NB4 (cell line): ENCODE measurements around the gene NFE2L3.

Experiments
- DNase-seq: peaks from one replicate; pipeline ENCODE4 v3.0.0; 2010; ENCODE audit warnings: low read depth
- H3K4me3 ChIP-seq: one replicate; pipeline ENCODE4 v1.5.1; 2011; ENCODE audit warnings: mild to moderate bottlenecking, low read depth, low read length, moderate library complexity
- MYC ChIP-seq: IDR thresholded peaks from 2 replicates; pipeline ENCODE4 v1.6.1; 2011; ENCODE audit warnings: low read depth, low read length
- POLR2A ChIP-seq: IDR thresholded peaks from 2 replicates; pipeline ENCODE4 v1.6.1; 2011; ENCODE audit warnings: mild to moderate bottlenecking; ENCODE audit not compliant: insufficient read length; ENCODE audit errors: extremely low read depth
- TF ChIP-seq, protein P1 (sequence below): IDR thresholded peaks from 2 replicates; pipeline ENCODE4 v1.6.1; 2011; ENCODE audit warnings: low read depth, low read length
- TF ChIP-seq, protein P2 (sequence below): IDR thresholded peaks from one replicate; pipeline ENCODE4 v1.5.1; 2012; ENCODE audit warnings: low read depth, low read length

Gene NFE2L3

GRCh38 chr7:26135551-26135950 lies 16.4 kb upstream of the NFE2L3 start:
- H3K4me3 ChIP-seq: no peak overlapping the region
- TF ChIP-seq, protein P1, sequence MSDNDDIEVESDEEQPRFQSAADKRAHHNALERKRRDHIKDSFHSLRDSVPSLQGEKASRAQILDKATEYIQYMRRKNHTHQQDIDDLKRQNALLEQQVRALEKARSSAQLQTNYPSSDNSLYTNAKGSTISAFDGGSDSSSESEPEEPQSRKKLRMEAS: no peak
- no peak for TF ChIP-seq MYC
- TF ChIP-seq, protein P2, sequence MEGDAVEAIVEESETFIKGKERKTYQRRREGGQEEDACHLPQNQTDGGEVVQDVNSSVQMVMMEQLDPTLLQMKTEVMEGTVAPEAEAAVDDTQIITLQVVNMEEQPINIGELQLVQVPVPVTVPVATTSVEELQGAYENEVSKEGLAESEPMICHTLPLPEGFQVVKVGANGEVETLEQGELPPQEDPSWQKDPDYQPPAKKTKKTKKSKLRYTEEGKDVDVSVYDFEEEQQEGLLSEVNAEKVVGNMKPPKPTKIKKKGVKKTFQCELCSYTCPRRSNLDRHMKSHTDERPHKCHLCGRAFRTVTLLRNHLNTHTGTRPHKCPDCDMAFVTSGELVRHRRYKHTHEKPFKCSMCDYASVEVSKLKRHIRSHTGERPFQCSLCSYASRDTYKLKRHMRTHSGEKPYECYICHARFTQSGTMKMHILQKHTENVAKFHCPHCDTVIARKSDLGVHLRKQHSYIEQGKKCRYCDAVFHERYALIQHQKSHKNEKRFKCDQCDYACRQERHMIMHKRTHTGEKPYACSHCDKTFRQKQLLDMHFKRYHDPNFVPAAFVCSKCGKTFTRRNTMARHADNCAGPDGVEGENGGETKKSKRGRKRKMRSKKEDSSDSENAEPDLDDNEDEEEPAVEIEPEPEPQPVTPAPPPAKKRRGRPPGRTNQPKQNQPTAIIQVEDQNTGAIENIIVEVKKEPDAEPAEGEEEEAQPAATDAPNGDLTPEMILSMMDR: no peak
- TF ChIP-seq POLR2A: no peak
- no peak for DNase-seq

DNA sequence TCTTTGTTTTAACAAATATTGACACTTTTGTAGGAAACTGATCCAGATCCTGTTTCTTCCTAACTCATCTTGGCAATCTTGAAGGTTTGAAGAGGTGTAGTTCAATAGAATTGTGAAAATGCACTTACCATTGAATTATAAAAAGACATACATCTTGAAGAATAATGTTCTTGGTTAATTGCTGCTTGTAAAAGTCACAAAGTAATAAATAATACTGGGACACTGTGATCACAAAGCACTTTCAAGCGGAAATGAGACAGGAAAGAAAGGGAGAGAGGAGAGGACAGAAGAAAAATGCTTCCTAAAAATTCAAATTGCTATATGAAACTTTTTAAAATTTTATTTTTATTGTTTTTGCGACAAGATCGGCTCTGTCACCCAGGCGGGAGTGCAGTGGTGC lies 15.2 kb upstream of the NFE2L3 start:
- no peak overlapping the region for H3K4me3 ChIP-seq
- TF ChIP-seq, protein P2: no peak
- TF ChIP-seq, protein P1: no peak
- TF ChIP-seq MYC (no peak), POLR2A (no peak)
- DNase-seq: no peak

DNA sequence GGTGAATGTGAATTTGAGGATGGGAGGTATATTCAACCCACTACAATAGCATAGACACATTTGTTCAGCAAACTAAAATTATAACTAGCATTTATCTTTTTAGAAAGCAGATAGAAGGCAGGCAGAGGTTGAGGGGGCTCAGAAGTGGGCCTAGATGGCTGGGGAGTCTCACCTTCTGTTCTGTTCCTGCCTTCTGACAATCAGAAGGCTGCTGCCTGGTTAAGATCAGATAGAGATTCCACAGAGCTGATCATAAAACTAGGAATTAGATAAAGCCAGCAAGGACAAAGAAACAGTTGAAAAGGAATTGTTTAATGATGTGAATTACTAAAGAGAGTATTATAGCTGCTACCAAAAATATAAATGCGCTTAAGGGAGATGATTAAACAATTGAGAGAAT lies 11.6 kb upstream of the NFE2L3 start:
- no peak for DNase-seq
- TF ChIP-seq, protein P1: no peak
- TF ChIP-seq POLR2A (no peak), MYC (no peak)
- TF ChIP-seq, protein P2: no peak
- H3K4me3 ChIP-seq: no peak overlapping the region

- TF ChIP-seq, protein P2: no peak
- TF ChIP-seq MYC: no peak
- TF ChIP-seq, protein P1: no peak
- TF ChIP-seq POLR2A: no peak
- no peak overlapping the region for H3K4me3 ChIP-seq
- DNase-seq: peak; percentile 60
Measured at GRCh38 chr7:26141077-26141476, 10.9 kb upstream of the NFE2L3 start.

DNA sequence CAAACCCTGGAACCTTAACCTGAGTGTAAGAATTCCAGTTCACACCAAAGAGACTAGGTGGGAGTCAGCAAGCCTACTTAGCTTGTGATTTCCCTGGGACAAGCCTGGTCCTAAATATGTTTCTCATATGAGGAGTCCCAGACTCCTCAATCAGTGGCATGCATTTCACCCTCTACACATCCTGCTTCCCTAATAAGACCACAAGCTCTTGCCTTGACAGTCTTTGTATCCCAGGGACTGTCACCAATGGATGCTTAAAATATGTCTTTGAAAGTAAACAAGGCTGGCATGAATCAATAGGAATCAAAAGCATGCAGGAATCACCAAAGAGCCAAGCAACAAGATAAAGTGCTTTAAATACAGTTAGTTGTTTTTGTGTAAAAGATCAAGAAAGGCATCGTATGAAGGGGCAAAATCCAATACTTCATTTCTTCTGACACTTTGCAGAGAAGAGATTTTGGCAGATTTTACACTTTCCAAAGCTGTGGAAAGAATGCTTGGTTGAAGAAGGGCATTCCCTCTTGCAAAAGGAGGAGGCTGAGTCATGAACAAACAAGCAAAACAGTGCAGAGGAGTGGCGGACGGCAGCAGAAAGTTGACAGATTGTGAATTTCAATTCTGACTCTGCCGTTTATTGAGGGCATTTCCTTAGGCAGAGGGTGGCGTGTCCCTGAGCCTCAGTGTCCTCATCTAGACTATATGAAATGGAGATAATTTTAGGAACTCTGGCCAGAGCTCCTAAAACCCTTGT lies 8.5 kb upstream of the NFE2L3 start:
- H3K4me3 ChIP-seq: no peak overlapping the region
- no peak for DNase-seq
- TF ChIP-seq POLR2A (no peak), MYC (no peak)
- TF ChIP-seq, protein P1: no peak
- TF ChIP-seq, protein P2: no peak
